HepG2 (cell line): ENCODE results near the gene ASB7. TPM values are rescaled to one million over a fixed set of nuclear protein-coding genes. Genes with fewer than 3 reads are reported as not detected.

ENCODE experiments used
- ATAC-seq: fragments of 200-7000 bp; cut with Tn5 transposase; 3 replicates; pipeline ENCODE4 v1.9.1; 2020; ENCODE audit warnings: mild to moderate bottlenecking, moderate library complexity
- BruUV-seq: library from RNA; stranded (reverse); fragments of 400-500 nt; replicated peaks from 2 replicates; lab custom pipeline; 2021; lab: Mats Ljungman, UMichigan
- CTCF ChIA-PET: fragments of 300-600 bp; formaldehyde crosslinking; extraction: SDS; loops from one replicate; lab custom pipeline; 2021; ENCODE audit warnings: low total read pairs, inconsistent platforms, low intra/inter-chr PET ratio; lab: Yijun Ruan, JAX
- POLR2A ChIA-PET: fragments of 350-600 bp; sonication (Branson Sonifier 250); formaldehyde crosslinking; loops from one replicate; lab custom pipeline; 2020; ENCODE audit warnings: antibody characterized with exemption, inconsistent platforms; lab: Yijun Ruan, JAX
- DNase-seq: peaks from one replicate; pipeline ENCODE4 v3.0.0-alpha.2; 2015; ENCODE audit warnings: low spot score
- FAIRE-seq: peaks from 3 replicates; lab custom pipeline; 2011; peaks lifted over from hg19 to GRCh38; lab: Jason Lieb, UNC
- H2AFZ ChIP-seq: one replicate; pipeline ENCODE4 v1.6.1; 2011; ENCODE audit warnings: low read length, inconsistent platforms
- H3K27ac ChIP-seq: fragments of 300-600 bp; 3 replicates; pipeline ENCODE4 v1.8.0; 2011; ENCODE audit warnings: mixed run types, mild to moderate bottlenecking, mixed read lengths, low read length, inconsistent platforms; ENCODE audit not compliant: insufficient read depth; ENCODE audit errors: extremely low read length
- H3K27me3 ChIP-seq, 2 experiments: fragments of 200-600 bp in 1 of 2; 2 replicates in 1 of 2; 3 replicates in 1 of 2; pipeline versions ENCODE4 v1.6.0 to v1.8.0; 2011; ENCODE audit warnings: low read length in 2 of 2, mild to moderate bottlenecking in 2 of 2, moderate library complexity in 2 of 2, inconsistent platforms in 1 of 2; ENCODE audit not compliant: insufficient read depth in 2 of 2, control insufficient read depth in 1 of 2
- H3K36me3 ChIP-seq, 2 experiments: fragments of 200-600 bp in 1 of 2; replicated peaks in 1 of 2; 2 replicates in 1 of 2; 3 replicates in 1 of 2; pipeline versions ENCODE4 v1.5.1 to v1.8.0; 2011; ENCODE audit warnings: low read length in 2 of 2, inconsistent platforms in 1 of 2; ENCODE audit not compliant: insufficient read depth in 2 of 2, control insufficient read depth in 1 of 2
- H3K4me1 ChIP-seq: 2 replicates; pipeline ENCODE4 v1.5.1; 2012; ENCODE audit warnings: low read length, inconsistent platforms; ENCODE audit not compliant: insufficient read depth
- H3K4me2 ChIP-seq: 2 replicates; pipeline ENCODE4 v1.6.0; 2011; ENCODE audit warnings: low read depth, low read length, inconsistent platforms
- H3K4me3 ChIP-seq, 3 experiments: fragments of 200-600 bp in 1 of 3; sonication (generic), shearing (Covaris generic) in 1 of 3; replicated peaks in 1 of 3; 2 replicates each; pipeline ENCODE4 v1.5.1; 2011 to 2016; ENCODE audit warnings: low read length in 3 of 3, inconsistent platforms in 2 of 3, low read depth in 2 of 3, mild to moderate bottlenecking in 2 of 3, control low read depth in 1 of 3, mixed read lengths in 1 of 3; ENCODE audit not compliant: insufficient read depth in 1 of 3
- H3K79me2 ChIP-seq: one replicate; pipeline ENCODE4 v1.6.1; 2011; ENCODE audit warnings: low read length, inconsistent platforms; ENCODE audit not compliant: insufficient read depth
- H3K9ac ChIP-seq: 2 replicates; pipeline ENCODE4 v1.6.0; 2011; ENCODE audit warnings: mild to moderate bottlenecking, low read depth, low read length, inconsistent platforms; ENCODE audit not compliant: insufficient read depth
- H3K9me3 ChIP-seq: 2 replicates; pipeline ENCODE4 v1.5.1; 2012; ENCODE audit warnings: mild to moderate bottlenecking, low read length
- H4K20me1 ChIP-seq: 2 replicates; pipeline ENCODE4 v1.6.0; 2011; ENCODE audit warnings: inconsistent platforms, mild to moderate bottlenecking, low read length, moderate library complexity; ENCODE audit not compliant: insufficient read depth
- IRX3 ChIP-seq: sonication (generic); formaldehyde crosslinking; IDR thresholded peaks from 2 replicates; pipeline ENCODE4 v1.8.1; 2023; ENCODE audit warnings: mild to moderate bottlenecking, low read depth, missing genetic modification reagents, borderline replicate concordance
- RARG ChIP-seq: sonication (generic); formaldehyde crosslinking; IDR thresholded peaks from 2 replicates; pipeline ENCODE4 v1.4.0; 2020; ENCODE audit warnings: low read depth, mild to moderate bottlenecking, missing genetic modification reagents
- SMARCC2 ChIP-seq: fragments of 450-650 bp; IDR thresholded peaks from 2 replicates; pipeline ENCODE4 v1.6.1; 2017; ENCODE audit warnings: antibody characterized with exemption, mild to moderate bottlenecking
- ZKSCAN1 ChIP-seq: fragments of 150-350 bp; IDR thresholded peaks from 2 replicates; pipeline ENCODE4 v1.6.1; 2014; ENCODE audit warnings: low read length
- ZNF34 ChIP-seq: sonication (generic); formaldehyde crosslinking; IDR thresholded peaks from 2 replicates; pipeline ENCODE4 v1.4.0; 2020; ENCODE audit warnings: mild to moderate bottlenecking, missing genetic modification reagents, borderline replicate concordance
- ZNF773 ChIP-seq: sonication (generic); formaldehyde crosslinking; IDR thresholded peaks from 2 replicates; pipeline ENCODE4 v1.4.0; 2020; ENCODE audit warnings: missing genetic modification reagents, borderline replicate concordance
- ZSCAN22 ChIP-seq: sonication (generic); formaldehyde crosslinking; IDR thresholded peaks from 2 replicates; pipeline ENCODE4 v1.4.0; 2020; ENCODE audit warnings: mild to moderate bottlenecking, missing genetic modification reagents
- WGBS: methylation state at CpG from one replicate; pipeline ENCODE4 v1.1.6; 2017; ENCODE audit warnings: low lambda C conversion rate; 5-methylcytosine and 5-hydroxymethylcytosine counted together
- in situ Hi-C: cut with HindIII; loops from 2 replicates; pipeline ENCODE4 v1.10.0; 2017; ENCODE audit warnings: low pct_unique_long_range_greater_than_20kb; ENCODE audit not compliant: extremely low pct_ligation_motif_present
- intact Hi-C: fragments of 100-400 bp; cut with micrococcal nuclease; formaldehyde crosslinking; loops from one replicate; pipeline ENCODE4 v1.10.0; 2022; ENCODE audit not compliant: unreplicated experiment
- polyA plus RNA-seq, 8 experiments: library from polyadenylated mRNA; depleted of rRNA in 3 of 8; stranded (reverse) in 7 of 8; unstranded in 1 of 8; fragments of >200 nt; fragmentation: Illumina TruSeq in 4 of 8; extraction: Trizol in 4 of 8; gene quantifications; 2 replicates each; pipeline versions ENCODE4 v1.2.1 to v1.2.3, GENCODE V29; 2011 to 2016; ENCODE audit warnings: low read depth in 4 of 8, missing spikeins in 1 of 8, mixed read lengths in 1 of 8; ENCODE audit not compliant: insufficient read depth in 1 of 8
- total RNA-seq, 5 experiments: library from RNA; depleted of rRNA; stranded (reverse); fragments of >200 nt; fragmentation: Illumina TruSeq; extraction: Trizol; gene quantifications; 2 replicates each; pipeline ENCODE4 v1.2.3, GENCODE V29; 2016; ENCODE audit warnings: low read depth in 1 of 5
- TF ChIP-seq, protein P1 (sequence below): conservative IDR thresholded peaks from 2 replicates; pipeline ENCODE4 v1.6.1; 2018; ENCODE audit warnings: missing genetic modification reagents
- TF ChIP-seq, protein P2 (sequence below): sonication (generic); formaldehyde crosslinking; IDR thresholded peaks from 2 replicates; pipeline ENCODE4 v1.5.0; 2020; ENCODE audit warnings: mild to moderate bottlenecking, missing genetic modification reagents
- TF ChIP-seq, protein P3 (sequence below): sonication (generic); formaldehyde crosslinking; IDR thresholded peaks from 2 replicates; pipeline ENCODE4 v1.8.0; 2022; ENCODE audit warnings: missing genetic modification reagents, mild to moderate bottlenecking, inconsistent platforms, borderline replicate concordance
- TF ChIP-seq, protein P4 (sequence below): sonication (generic); formaldehyde crosslinking; IDR thresholded peaks from 2 replicates; pipeline ENCODE4 v1.4.0; 2020; ENCODE audit warnings: mild to moderate bottlenecking, missing genetic modification reagents
- TF ChIP-seq, protein P5 (sequence below), 2 experiments: sonication (generic) in 1 of 2; formaldehyde crosslinking in 1 of 2; IDR thresholded peaks; 2 replicates each; pipeline versions ENCODE4 v1.5.1 to v1.6.1; 2011 to 2020; ENCODE audit warnings: borderline replicate concordance in 1 of 2, low read depth in 1 of 2, low read length in 1 of 2, mild to moderate bottlenecking in 1 of 2, missing genetic modification reagents in 1 of 2, moderate library complexity in 1 of 2

The ASB7 gene
- total and polyA plus RNA-seq, 2 of the 13 experiments (the other 11 are each of a cell fraction or from before 2014, with no cell fraction given) = 7.7 to 12.1 TPM

DNA sequence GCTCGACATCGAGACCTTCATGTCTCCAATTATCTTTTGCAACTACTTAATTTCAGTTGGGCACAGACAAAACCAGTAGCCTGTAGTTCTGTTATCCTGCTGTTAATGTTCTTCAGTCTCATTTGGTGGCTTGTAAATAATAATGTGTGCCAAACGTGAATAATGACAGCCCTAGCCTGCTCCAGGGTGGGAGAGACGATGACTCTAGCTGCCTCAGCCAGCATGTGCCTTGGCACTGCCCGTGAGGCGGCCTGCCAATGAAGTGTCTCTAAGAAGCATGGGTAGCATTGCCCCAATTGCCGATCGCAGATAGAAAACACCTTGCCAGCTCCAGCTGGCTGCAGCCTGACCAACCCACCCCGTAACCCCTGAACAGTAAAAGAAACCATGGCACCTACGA, 58.8 kb downstream of the ASB7 start:
- Histone ChIP-seq H3K4me2 (no peak overlapping the region), H3K4me1 (no peaks in the 10 kb centered on the region), H3K4me3 (no peak overlapping the region), H3K9me3 (no peaks in the 10 kb centered on the region), H3K36me3 (no peaks in the 10 kb centered on the region), H3K79me2 (no peaks in the 10 kb centered on the region), H4K20me1 (no peaks in the 10 kb centered on the region), H3K9ac (no peak overlapping the region), H2AFZ (no peak overlapping the region), H3K27me3 (peaks cover 0 to 7% of the 10 kb centered on the region in 2 experiments; a peak in 2 of 5 replicates), H3K27ac (no peak overlapping the region)
- WGBS = 53% methylated on average over 3 of the region's 10 CpGs
- intact Hi-C loops (no loop called here), in situ Hi-C loops (loop anchor here (25.0 kb wide), 2 partner anchors 351 to 601 kb away; partner anchors contain the start of gene CHSY1)
- BruUV-seq = no TSS peak
- DNase-seq = no peak
- FAIRE-seq = no peak
- ChIA-PET POLR2A (no interaction called here), CTCF (no interaction called here)
- no peak for ATAC-seq
- TF ChIP-seq ZKSCAN1 = no peak
- TF ChIP-seq ZNF773 (CRISPR knock-in tag) = no peak
- TF ChIP-seq, protein P1, sequence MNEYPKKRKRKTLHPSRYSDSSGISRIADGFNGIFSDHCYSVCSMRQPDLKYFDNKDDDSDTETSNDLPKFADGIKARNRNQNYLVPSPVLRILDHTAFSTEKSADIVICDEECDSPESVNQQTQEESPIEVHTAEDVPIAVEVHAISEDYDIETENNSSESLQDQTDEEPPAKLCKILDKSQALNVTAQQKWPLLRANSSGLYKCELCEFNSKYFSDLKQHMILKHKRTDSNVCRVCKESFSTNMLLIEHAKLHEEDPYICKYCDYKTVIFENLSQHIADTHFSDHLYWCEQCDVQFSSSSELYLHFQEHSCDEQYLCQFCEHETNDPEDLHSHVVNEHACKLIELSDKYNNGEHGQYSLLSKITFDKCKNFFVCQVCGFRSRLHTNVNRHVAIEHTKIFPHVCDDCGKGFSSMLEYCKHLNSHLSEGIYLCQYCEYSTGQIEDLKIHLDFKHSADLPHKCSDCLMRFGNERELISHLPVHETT (CRISPR knock-in tag) = no peak
- TF ChIP-seq, protein P2, sequence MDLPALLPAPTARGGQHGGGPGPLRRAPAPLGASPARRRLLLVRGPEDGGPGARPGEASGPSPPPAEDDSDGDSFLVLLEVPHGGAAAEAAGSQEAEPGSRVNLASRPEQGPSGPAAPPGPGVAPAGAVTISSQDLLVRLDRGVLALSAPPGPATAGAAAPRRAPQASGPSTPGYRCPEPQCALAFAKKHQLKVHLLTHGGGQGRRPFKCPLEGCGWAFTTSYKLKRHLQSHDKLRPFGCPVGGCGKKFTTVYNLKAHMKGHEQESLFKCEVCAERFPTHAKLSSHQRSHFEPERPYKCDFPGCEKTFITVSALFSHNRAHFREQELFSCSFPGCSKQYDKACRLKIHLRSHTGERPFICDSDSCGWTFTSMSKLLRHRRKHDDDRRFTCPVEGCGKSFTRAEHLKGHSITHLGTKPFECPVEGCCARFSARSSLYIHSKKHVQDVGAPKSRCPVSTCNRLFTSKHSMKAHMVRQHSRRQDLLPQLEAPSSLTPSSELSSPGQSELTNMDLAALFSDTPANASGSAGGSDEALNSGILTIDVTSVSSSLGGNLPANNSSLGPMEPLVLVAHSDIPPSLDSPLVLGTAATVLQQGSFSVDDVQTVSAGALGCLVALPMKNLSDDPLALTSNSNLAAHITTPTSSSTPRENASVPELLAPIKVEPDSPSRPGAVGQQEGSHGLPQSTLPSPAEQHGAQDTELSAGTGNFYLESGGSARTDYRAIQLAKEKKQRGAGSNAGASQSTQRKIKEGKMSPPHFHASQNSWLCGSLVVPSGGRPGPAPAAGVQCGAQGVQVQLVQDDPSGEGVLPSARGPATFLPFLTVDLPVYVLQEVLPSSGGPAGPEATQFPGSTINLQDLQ (CRISPR knock-in tag) = no peak
- TF ChIP-seq, protein P3, sequence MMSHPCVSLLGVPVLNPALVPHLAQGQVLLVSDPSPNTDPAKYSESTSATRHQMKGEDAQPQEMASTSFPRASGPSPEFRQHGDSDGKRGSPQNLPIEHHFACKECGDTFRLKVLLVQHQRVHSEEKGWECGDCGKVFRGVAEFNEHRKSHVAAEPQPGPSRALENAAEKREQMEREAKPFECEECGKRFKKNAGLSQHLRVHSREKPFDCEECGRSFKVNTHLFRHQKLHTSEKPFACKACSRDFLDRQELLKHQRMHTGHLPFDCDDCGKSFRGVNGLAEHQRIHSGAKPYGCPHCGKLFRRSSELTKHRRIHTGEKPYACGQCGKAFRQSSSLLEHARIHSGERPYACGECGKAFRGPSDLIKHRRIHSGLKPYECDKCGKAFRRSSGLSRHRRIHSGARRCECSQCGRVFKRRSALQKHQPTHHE (CRISPR knock-in tag) = no peak
- TF ChIP-seq, protein P4, sequence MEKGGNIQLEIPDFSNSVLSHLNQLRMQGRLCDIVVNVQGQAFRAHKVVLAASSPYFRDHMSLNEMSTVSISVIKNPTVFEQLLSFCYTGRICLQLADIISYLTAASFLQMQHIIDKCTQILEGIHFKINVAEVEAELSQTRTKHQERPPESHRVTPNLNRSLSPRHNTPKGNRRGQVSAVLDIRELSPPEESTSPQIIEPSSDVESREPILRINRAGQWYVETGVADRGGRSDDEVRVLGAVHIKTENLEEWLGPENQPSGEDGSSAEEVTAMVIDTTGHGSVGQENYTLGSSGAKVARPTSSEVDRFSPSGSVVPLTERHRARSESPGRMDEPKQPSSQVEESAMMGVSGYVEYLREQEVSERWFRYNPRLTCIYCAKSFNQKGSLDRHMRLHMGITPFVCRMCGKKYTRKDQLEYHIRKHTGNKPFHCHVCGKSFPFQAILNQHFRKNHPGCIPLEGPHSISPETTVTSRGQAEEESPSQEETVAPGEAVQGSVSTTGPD = no peak
- TF ChIP-seq IRX3 (CRISPR knock-in tag) = no peak
- no peak for TF ChIP-seq RARG (CRISPR knock-in tag)
- TF ChIP-seq ZSCAN22 (CRISPR knock-in tag) = no peak
- TF ChIP-seq SMARCC2 = no peak
- TF ChIP-seq ZNF34 (CRISPR knock-in tag) = no peak
- TF ChIP-seq, protein P5, sequence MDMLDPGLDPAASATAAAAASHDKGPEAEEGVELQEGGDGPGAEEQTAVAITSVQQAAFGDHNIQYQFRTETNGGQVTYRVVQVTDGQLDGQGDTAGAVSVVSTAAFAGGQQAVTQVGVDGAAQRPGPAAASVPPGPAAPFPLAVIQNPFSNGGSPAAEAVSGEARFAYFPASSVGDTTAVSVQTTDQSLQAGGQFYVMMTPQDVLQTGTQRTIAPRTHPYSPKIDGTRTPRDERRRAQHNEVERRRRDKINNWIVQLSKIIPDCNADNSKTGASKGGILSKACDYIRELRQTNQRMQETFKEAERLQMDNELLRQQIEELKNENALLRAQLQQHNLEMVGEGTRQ (IDR thresholded peaks at IDR 0.05; ENCODE audit: low read depth, low read length) = no peak
- TF ChIP-seq, protein P5 (CRISPR knock-in tag; IDR thresholded peaks at IDR 0.05; ENCODE audit: borderline replicate concordance) = no peak
